ENCODE measurements around the gene ITGA2B.
"Not testable (repeated sequence)": the region's sequence is repeated elsewhere in the genome, so short reads cannot be mapped to it uniquely, and the experiment has no call there.

DNA sequence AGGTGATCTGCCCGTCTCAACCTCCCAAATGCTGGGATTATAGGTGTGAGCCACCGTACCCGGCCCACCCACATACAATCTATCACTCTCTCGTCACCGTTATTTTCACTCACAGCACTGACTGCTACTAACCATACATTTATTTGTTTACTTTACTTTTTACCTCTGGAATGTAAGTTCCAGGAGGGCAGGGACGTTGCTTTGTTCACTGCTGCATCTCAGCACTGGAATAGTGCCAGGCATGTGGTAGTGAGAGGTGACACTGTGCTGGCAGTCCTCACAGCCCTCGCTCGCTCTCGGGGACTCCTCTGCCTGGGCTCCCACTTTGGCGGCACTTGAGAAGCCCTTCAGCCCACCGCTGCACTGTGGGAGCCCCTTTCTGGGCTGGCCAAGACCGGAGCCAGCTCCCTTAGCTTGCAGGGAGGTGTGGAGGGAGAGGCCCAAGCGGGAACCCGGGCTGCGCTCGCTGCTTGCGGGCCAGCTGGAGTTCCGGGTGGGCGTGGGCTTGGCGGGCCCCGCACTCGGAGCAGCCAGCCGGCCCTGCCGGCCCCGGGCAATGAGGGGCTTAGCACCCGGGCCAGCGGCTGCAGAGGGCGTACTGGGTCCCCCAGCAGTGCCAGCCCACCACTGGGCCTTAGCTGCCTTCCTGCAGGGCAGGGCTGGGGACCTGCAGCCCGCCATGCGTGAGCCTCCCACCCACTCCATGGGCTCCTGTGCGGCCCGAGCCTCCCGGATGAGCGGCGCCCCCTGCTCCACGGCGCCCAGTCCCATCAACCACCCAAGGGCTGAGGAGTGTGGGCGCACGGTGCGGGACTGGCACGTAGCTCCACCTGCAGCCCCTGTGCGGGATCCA, 20.8 kb downstream of the ITGA2B start:
- TF ChIP-seq, protein P1, sequence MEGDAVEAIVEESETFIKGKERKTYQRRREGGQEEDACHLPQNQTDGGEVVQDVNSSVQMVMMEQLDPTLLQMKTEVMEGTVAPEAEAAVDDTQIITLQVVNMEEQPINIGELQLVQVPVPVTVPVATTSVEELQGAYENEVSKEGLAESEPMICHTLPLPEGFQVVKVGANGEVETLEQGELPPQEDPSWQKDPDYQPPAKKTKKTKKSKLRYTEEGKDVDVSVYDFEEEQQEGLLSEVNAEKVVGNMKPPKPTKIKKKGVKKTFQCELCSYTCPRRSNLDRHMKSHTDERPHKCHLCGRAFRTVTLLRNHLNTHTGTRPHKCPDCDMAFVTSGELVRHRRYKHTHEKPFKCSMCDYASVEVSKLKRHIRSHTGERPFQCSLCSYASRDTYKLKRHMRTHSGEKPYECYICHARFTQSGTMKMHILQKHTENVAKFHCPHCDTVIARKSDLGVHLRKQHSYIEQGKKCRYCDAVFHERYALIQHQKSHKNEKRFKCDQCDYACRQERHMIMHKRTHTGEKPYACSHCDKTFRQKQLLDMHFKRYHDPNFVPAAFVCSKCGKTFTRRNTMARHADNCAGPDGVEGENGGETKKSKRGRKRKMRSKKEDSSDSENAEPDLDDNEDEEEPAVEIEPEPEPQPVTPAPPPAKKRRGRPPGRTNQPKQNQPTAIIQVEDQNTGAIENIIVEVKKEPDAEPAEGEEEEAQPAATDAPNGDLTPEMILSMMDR (IDR thresholded peaks at IDR 0.05; ENCODE audit: low read length) = not testable (repeated sequence)
- not testable (repeated sequence) for TF ChIP-seq EZH2 (IDR thresholded peaks at IDR 0.05; ENCODE audit: borderline replicate concordance, low read length)
